HG03469 (cell line): ENCODE results near the gene PLEKHH2.
"Not testable (repeated sequence)": the region's sequence is repeated elsewhere in the genome, so short reads cannot be mapped to it uniquely, and the experiment has no call there.

Experiments
- ATAC-seq: cut with Tn5 transposase; IDR thresholded peaks from one replicate; pipeline ENCODE4 v1.9.1; 2021; ENCODE audit warnings: mild to moderate bottlenecking, moderate library complexity, moderate number of reproducible peaks; ENCODE audit not compliant: unreplicated experiment

Gene PLEKHH2

DNA sequence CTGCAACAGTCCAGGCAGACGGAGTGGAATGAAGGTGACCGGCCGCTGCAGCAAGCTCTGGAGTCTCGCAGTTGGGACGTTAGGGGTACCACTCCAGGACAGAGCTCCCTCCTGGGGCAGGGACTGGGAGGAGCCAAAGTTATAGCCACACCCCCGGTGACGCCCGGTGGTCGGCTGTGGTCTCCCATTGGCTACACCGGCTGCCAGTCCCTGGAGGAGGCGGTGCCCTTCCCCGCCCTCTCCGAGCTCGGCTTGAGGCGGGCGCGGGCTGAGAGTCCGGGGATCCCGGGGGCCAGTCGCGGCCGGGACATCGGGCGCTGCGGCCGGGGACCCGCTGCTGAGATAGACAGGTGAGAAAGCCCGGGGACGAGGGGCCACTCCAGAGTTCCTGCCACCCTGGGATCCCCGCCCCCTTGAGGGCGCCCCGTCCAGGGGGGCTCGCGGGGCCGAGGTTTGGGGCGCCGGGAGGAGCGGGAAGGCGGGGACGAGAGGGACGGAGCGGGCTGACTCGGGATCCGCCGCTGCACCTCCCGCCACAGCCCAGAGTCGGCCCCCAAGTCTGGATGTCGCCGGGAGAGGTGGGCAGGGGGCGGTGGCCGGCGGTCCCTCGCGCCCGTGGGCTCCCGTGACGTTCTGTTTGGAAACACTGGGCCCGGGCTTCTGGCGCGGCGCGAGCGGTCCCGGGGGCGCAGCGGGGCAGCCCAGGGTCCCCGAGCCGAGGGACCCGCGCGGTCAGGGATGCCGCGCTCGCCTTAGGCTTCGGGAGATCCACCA is at the start of gene PLEKHH2:
Gene PLEKHH2 (plus strand): TSS at position 231 of the 774 bp plus-strand sequence. CDS start 7,414 bp downstream, outside the sequence.
- peak; percentile 94 for ATAC-seq

DNA sequence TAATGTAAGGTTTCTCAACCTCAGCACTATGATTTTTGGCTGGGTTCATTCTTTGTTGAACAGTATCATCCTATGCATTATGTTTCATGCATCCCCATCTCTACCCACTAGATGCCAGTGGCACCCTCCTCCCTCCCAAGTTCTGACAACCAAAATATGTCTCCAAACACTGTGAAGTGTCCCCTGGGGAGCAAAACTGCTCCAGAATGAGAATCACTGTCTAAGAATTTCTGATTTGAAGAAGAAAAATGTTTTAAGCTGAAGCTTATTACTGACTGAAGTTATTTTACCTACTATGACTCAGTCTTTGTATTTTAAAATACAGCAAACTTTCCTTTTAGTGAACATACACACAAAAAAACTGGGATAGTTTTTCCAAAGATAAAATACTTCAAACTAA is 44.6 kb upstream of the PLEKHH2 start:
- ATAC-seq = no peak

DNA sequence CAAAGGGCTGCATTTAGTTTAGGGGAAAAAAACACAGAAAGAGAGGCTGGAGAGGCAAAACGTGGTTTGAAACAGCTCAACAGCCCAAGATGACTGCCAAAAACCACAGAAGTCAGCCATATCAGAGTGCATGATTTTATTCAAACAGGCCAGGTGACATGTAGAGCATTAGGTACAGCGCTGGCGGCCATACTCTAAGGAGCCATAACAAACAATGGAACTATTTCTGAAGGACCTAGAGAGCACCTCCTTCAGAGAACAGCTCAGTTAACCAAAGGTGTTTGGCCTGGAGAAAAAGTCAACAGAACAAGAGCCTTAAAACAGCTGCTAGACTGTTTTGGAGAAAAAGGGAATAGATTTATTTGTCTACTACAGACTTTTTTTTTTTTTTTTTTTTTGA is 43.8 kb upstream of the PLEKHH2 start:
- no peak for ATAC-seq

DNA sequence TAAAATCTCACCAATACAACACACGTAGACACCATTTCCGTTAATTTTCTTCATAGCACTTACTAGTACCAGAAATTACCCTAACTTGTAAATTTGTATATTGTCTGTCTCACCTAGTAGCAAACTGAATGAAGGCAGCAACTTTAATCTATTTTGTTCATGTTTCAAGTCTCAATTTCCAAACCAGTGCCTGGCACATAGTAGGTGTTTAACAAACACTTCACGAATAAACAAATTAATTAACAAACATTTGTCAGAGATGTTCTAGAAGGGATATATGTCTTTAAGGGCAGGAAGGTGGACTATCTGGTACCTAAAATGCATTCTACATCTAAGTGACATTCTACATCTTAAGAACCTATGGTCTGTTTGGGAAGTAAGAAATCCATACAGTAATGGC is 42.2 kb upstream of the PLEKHH2 start:
- no peak for ATAC-seq

DNA sequence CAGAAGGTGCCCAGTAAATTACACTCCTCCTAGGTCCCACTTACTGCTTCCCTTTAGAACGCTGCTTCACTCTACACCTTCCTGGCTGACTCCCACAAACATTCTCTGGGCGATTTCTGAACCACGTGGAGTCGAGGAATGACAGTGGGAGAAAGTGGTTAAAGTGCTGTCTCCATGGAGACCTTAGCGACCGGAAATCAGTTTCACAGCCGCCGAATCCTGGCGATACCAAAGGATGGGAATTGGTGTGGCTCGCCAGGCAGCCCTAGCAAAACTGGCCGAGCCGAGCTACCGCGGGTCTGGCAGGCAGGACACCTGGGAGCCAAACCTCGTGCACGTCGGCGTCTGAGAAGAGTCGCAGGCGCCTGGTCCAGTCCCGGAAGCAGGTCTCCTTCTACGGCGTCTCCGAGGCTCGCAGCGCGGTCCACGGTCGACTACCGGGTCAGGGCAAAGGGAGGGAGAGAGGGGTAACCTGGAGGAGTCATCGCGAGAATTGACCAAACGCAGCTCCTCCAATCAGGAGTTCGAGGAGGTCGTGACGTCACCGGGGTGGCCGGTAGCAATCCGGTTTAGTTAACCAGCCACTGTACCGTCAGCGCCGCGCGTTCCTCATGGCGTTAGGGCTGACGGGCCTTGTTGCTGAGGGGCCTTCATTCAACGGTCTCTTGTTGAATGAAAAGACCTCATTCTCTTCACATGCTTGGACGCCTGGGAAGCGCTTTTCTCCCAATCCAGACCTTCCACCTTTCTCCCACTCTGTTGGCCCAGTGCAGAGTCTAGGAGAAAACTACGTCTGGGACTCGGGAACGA is 41.3 kb upstream of the PLEKHH2 start, which contains the start of gene THADA:
Gene THADA (minus strand): TSS at position 436 of the 810 bp plus-strand sequence. CDS start 3,646 bp downstream, outside the sequence.
- peak; percentile 94 for ATAC-seq

DNA sequence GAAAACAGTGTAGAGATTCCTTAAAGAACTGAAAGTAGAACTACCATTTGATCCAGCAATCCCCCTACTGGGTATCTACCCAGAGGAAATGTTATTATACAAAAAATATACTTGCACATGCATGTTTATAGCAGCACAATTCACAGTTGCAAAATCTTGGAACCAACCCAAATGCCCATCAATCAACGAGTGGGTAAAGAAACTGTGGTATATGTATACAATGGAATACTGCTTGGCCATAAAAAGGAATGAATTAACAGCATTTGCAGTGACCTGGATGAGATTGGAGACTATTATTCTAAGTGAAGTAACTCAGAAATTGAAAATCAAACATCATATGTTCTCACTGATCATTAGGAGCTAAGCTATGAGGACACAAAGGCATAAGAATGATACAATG is 36.5 kb upstream of the PLEKHH2 start:
- not testable (repeated sequence) for ATAC-seq

DNA sequence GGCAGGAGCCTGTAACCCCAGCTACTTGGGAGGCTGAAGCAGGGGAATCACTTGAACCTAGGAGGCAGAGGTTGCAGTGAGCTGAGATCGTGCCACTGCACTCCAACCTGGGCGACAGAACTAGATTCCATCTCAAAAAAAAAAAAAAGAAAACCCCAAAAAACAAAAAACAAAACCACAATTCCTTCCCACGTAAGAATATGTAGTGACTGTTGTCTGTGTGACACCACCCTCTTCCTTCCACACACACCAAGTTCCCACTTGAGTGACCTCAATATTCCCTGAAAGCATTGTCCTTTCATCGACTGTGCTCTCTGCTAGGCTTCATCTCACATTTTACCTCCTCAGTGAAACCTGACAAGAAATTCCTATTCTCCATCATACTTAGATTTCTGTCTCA is 32.4 kb upstream of the PLEKHH2 start:
- ATAC-seq = no peak

DNA sequence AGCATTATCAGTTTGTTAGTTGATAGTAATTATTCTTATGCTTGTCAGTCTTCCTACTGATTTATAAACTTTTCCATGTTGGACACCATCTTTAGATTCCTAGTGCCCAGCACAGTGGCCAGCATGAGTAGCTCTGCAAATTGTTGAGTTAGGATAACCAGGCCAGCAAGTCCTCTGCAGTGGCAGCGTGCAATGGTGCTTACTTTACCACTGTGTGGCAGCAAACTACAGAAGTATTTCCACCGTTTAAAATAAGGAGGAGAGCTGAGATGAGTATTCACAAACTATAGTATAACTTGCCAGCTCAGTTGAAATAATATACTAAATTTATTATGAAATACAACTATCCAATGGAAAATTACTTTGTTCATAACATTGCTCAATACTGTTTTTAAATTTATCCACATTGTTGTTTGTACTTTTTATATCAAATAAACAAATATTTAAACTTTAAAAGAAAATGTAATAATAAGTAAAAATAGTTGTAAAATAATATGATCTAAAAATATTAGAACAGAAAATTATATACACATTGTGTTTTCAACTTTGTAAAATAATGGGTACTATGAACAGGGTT is 31.9 kb upstream of the PLEKHH2 start:
- ATAC-seq = no peak

DNA sequence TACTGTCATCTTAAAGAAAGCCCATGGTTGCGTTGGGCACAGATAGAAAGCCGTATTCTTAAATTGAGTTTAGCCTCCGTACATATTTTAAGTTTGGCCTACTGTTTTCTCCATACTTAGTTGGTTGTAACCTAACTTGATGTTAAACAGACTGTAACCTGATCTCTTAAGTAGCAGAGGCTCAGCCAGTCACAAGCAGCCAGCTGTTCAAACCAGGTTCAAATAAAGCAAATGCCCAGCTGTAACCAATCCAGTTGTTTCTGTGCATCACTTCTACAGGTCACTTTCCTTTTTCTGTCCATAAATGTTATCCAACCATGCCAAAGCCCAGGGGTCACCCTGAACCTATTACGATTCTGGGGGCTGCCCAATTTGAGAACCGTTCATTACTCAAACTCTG is 31.2 kb upstream of the PLEKHH2 start:
- ATAC-seq = no peak

DNA sequence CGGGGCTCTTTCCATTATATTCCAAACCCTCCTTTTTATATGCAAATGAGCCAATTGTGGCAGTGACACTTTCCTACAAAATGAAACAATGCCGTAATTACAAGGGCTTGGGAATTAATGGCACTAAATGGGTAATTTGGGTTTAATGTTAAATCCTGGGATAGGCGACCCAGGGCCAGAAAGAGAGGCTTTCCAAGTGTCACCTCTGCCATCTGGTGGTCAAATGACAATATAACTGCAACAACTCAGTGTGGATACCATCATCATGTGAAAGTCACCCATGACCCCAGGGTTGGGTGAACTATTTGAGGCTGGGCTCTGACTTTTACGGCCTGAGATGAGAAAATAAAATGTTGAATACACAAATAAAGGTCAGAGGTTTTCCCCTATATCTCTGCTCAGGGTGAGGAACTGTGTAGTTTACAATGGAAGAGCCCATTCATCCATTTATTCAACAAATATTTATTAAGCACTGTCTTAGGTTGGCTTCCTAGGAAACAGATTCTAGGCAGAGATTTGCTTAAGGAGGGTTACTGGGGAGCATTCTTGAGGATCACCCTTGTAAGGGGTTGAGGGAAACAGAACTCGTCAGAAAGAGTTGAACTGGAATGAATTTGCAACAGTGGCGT is 27.7 kb upstream of the PLEKHH2 start:
- no peak for ATAC-seq

DNA sequence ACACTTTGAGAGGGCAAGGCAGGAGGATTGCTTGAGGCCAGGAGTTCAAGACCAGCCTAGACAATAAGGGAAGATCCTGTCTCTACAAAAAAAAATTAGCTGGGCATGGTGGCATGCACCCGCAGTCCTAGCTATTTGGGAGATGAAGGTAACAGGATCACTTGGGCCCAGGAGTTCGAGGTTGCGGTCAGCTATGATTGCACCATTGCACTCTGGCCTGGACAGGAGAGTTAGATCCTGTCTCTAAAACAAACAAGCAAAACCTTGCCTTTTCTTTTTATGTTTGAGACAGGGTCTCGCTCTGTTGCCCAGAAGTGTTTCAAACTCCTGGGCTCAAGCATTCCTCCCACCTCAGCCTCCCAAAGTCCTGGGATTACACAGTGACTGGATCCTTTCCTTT is 26.7 kb upstream of the PLEKHH2 start:
- ATAC-seq = no peak

DNA sequence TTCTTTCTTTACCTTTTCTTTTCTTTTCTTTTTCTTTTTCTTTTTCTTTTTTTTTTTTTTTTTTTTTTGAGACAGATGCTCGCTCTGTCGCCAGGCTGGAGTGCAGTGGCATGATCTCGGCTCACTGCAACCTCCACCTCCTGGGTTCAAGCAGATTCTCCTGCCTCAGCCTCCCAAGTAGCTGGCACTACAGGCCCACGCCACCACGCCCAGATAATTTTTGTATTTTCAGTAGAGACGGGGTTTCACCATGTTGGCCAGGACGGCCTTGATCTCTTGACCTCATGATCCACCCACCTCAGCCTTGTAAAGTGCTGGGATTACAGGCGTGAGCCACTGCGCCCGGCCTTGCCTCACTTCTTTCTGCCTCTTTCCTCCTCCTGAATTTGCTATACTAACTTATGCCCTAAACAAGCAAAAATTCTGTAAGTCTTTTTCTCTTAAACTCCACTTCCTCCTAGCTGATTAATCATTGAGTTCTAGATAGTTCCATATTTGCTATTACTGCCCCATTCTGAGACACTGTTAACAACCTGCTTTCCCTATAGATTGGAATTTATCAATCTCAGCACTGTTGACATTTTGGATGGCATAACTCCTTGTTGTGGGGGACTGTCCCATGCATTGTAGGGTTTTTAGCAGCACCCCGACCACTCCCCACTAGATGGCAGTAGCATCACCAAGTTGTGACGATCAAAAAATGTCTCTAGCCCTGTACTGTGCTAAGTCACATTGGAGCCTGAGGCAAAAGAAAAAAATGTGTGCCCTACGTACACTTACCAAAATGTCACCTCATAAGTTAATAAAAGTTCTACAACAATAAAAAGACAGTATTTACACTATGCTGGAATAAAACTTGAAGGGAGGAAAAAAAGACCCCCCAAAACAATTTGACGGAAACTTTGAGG is 24.8 kb upstream of the PLEKHH2 start:
- no peak for ATAC-seq

DNA sequence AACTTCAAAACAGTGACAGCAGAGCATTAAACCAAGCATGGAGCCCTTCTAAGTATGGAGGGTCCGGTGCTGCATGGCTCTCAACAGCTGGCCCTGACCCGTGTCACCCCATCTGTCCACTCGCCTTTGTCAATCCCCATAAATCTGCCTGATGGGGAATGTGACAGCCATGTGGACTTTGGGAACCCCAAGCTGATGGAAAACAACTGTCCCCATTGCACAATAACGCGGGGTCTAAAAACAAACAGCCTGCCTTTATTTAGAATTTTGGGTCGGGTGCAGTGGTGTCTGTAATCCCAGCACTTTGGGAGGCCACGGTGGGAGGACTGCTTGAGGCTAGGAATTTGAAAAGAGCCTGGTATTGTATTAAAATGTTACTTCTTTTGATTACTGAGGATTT is 24.1 kb upstream of the PLEKHH2 start:
- no peak for ATAC-seq

DNA sequence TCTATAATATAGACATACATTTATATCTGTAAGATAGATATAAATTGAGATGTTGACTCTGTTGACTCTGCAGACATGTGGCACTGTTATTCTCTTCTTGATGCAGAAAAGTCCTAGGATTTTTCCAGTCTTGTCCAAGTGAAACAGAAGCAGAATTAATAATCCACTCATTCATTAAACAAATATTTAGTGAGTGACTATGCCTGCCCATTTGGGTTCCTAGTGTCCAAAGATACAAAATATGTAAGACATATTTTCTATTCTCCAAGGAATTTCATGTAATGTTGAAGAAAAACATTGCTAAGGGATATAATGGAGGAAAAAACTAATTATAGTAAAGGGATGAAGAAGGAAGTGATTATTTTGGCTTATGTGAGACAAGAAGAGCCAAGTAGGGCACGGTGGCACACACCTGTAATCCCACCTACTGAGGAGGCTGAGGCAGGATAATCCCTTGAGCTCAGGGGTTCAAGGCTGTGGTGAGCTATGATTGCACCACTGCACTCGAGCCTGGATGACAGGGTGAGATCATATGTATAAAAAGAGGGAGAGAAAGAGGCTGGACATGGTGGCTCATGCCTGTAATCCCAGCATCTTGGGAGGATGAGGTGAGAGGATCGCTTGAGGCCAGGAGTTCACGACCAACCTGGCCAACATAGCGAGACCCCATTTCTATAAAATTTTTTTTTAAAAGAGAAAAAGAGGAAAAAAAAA is 19.9 kb upstream of the PLEKHH2 start:
- ATAC-seq = no peak

DNA sequence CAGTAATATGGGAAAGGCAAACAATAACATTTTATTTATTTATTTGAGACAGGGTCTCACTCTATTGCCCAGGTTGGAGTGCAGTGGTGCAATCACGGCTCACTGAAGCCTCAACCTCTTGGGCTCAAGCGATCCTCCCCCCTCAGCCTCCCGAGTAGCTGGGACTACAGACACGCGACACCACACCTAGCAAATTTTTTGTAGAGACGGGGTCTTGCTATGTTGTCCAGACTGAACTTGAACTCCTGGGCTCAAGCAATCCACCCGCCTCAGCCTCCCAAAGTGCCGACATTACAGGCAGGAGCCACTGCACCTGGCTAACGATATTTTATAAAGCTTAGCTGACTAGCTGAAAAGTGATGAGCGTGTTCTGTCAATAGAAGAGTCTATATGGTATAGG is 17.5 kb upstream of the PLEKHH2 start:
- no peak for ATAC-seq

DNA sequence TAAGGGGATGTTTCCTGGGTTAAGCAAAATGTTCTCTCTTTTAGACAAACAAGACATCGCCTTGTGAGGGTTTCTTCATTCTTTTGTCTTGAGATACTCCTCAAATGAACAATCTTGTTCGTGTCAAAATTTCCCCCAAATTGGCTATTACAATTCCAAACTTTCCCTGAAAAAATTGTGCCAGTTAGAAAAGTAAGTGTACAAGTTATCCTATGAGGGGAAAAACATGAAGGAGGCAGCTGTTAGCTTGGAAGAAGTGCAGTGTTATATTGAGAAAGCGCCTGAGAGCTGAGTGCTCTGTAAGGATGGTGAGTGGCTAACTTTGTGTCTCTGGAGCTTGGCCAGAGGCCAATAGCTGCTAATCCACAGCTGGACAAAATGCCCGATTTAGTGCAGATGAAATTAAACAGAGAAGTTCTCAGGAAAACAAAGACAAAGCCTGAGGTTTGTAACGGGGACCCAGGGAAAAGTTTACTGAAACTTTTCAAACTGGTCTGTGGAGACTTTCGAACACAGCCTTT is 14.1 kb upstream of the PLEKHH2 start:
- ATAC-seq = no peak

DNA sequence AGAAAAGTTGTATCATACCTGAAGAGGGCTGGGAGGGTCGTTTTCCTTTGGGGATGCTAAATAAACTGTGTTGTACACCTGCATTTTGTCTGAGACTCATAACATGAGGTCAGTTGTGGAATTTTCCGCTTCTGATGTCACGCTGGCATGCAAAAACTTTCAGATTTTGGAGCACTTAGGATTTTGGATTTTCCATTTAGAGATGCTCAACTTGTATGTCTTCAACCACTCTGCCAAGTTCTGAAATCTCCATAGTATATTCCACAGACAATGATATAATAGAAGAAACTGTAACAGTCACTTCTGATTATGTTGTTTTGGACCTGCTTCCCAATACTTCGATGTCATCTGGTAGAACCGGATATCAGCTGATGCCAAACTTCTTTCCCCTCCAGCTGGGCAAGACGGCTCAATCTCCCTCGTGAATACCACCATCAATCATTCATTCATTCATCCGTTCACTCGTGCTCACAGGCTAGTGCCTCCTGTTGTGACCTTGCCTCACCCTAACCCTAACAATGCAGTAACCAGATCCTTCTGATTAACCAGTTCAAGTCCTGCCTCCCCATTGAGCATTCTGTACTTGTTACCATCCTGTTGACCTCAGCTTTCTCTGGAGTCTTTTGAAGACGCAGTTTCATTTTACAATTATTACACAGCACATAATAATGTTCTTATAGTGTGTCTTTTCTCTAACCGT is 5.3 kb upstream of the PLEKHH2 start:
- no peak for ATAC-seq

DNA sequence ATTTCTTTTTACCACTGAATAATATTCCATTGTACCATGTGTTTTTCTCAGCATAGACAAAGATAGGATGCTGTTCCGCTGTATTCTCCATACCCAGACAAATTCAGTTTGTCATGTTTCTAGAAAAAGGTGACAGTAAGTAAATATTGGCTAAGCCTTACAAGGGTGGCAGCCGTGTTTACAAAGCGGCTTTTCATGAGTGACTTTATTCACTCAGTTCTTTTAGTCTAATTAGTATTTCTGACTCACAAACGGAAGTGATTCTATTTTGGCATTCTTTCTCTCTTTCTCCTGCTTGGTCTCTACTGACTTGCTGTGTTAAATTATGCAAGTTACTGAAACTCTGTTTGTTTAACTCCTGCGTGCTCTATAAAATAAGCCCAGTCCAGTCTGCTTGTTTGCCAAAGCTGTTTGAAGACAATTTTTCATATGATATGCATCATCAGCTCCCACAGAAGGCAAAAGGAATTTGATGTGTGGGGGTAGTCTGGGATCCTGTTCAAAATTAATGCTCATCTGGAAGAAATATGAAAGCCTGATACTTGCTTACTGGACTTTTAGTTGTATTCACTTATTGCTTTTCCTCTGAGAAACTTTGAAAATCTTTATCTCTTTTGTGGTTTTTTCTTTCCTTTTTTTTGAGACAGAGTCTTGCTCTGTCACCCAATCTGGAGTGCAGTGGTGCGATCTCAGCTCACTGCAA is 2.3 kb upstream of the PLEKHH2 start:
- ATAC-seq = no peak
